Measurements from ENCODE around the gene HOXB4.

GRCh38 chr17:48559122-48559839 lies 18.9 kb downstream of the HOXB4 start:
- 0 out of 2 replicates have a peak, but pooled peaks have one; percentile 10 for TF ChIP-seq CTCF (conservative IDR thresholded peaks at IDR 0.05; ENCODE audit: low read depth, low read length)
- no peak for TF ChIP-seq POLR2A (IDR thresholded peaks at IDR 0.05; ENCODE audit: low read depth, low read length)
- TF ChIP-seq MXI1 (IDR thresholded peaks at IDR 0.05; ENCODE audit: borderline replicate concordance, low read depth, low read length): no peak
- no peak for TF ChIP-seq RFX5 (IDR thresholded peaks at IDR 0.05; ENCODE audit: low read depth, low read length)
- no peak for TF ChIP-seq RAD21 (IDR thresholded peaks at IDR 0.05; ENCODE audit: low read length)
- TF ChIP-seq USF2 (IDR thresholded peaks at IDR 0.05; ENCODE audit: low read depth, low read length): no peak
